ENCODE measurements around the gene SLC35F3.

- TF ChIP-seq CTCF (IDR thresholded peaks at IDR 0.05) (no peak), MAX (IDR thresholded peaks at IDR 0.05; ENCODE audit: low read depth) (no peak), GABPA (IDR thresholded peaks at IDR 0.05; ENCODE audit: low read depth) (no peak), POLR2AphosphoS5 (IDR thresholded peaks at IDR 0.05; ENCODE audit: low read depth, low read length) (no peak), SIN3A (IDR thresholded peaks at IDR 0.05; ENCODE audit: borderline replicate concordance, low read depth, low read length) (no peak), GATA2 (CRISPR knock-in tag; IDR thresholded peaks at IDR 0.05) (no peak), MXI1 (IDR thresholded peaks at IDR 0.05; ENCODE audit: low read depth, low read length) (no peak), EP300 (IDR thresholded peaks at IDR 0.05; ENCODE audit: borderline replicate concordance in 1 of 2, low read depth in 1 of 2, low read length in 1 of 2) (no peak), RAD21 (IDR thresholded peaks at IDR 0.05; ENCODE audit: low read length) (no peak), SMC3 (IDR thresholded peaks at IDR 0.05; ENCODE audit: low read depth, low read length) (no peak), TAF1 (IDR thresholded peaks at IDR 0.05; ENCODE audit: borderline replicate concordance, low read depth, low read length) (no peak), EZH2phosphoT487 (IDR thresholded peaks at IDR 0.05; ENCODE audit: borderline replicate concordance, low read depth) (no peak), NRF1 (IDR thresholded peaks at IDR 0.05; ENCODE audit: low read depth, low read length) (no peak), ELF1 (IDR thresholded peaks at IDR 0.05) (no peak)
These were observed 315.2 kb downstream of the SLC35F3 start for GRCh38 chr1:234219711-234220110.

All from SK-N-SH (cell line).